GM11168 (cell line): ENCODE results near the gene GLOD5.
"Not testable (repeated sequence)": the region's sequence is repeated elsewhere in the genome, so short reads cannot be mapped to it uniquely, and the experiment has no call there.

Experiments used
- in situ Hi-C: fragments of 300-500 bp; cut with MboI; formaldehyde crosslinking; loops from one replicate; pipeline ENCODE4 v1.12.0; 2022; ENCODE audit warnings: low sequenced_read_pairs; ENCODE audit not compliant: unreplicated experiment

GLOD5 gene

DNA sequence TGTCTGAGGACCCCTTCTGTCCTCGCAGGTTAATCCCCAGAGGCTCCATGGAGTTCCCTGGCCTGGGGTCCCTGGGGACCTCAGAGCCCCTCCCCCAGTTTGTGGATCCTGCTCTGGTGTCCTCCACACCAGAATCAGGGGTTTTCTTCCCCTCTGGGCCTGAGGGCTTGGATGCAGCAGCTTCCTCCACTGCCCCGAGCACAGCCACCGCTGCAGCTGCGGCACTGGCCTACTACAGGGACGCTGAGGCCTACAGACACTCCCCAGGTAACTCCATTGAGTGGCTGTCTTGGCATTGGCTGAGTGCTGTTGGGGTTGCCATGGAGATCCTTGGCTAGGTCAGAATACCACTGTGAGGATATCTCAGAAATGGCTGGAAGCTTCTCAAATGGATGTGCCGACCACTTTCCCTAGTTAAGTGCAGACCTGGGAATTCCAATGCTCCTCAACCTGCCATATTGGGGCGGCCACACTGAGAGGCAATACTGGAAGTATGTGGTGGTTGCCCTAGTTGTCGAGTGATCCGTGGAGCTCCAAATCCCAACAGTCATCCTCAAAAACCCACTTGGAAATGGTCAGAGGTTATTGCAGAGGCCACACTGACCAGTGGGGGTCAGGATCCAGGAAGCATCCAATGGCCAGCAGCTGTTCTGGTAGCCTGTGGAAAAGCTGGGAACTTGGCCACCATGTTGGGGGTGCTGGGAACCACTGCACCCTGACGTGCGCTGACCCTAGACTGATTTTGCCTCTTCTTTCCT, 29.7 kb downstream of the GLOD5 start:
- in situ Hi-C loops, result no loop called here

DNA sequence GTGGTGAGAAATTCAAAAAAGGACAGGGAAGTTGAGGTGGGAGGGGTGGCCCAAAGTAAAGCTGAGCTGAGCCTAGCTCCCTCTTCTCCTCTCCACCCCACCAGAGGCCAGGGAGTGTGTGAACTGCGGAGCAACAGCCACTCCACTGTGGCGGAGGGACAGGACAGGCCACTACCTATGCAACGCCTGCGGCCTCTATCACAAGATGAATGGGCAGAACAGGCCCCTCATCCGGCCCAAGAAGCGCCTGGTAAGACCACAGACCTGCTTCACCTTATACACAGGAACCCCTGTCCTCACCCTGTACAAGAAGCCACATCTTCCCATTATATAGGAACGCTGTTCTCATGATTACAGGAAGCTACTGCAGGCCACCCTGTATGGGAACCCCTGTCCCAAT, 30.7 kb downstream of the GLOD5 start:
- in situ Hi-C loops, result no loop called here

DNA sequence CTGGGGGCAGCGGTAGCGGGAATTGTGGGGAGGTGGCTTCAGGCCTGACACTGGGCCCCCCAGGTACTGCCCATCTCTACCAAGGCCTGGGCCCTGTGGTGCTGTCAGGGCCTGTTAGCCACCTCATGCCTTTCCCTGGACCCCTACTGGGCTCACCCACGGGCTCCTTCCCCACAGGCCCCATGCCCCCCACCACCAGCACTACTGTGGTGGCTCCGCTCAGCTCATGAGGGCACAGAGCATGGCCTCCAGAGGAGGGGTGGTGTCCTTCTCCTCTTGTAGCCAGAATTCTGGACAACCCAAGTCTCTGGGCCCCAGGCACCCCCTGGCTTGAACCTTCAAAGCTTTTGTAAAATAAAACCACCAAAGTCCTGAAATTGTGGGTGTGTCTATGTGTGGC, 32.4 kb downstream of the GLOD5 start:
- in situ Hi-C loops, result no loop called here

GRCh38 chrX:48794340-48794910, 32.9 kb downstream of the GLOD5 start:
- in situ Hi-C loops, result no loop called here

DNA sequence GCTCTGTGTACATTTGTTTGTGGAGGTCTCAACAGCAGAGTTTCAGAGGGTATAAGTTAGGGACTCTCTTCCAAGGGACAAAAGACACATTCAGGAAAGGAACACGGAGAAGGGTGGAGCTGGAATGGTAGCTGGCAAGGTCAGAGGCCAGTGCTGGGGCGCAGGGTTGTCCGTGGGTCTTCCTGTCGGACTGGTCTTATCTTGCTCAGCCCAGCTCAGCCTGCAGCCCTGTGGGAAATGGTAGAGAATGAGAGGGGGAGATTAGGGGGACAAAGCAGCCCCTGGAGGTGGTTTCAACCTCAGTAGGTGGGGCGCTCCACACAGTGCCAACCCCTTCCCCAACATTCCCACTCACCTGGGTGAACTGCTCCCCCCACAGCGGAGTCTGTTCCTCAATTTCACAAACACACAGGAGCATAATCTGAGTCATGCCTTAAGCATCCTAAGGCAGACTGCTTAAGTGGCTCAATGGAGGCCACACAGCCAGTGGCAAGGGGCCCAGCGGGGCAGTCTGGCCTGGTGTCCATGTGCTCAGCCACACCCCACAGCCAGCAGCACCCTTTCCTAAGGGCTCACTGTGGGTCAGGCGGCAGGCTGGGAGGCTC, 33.5 kb downstream of the GLOD5 start:
- in situ Hi-C loops, result no loop called here

DNA sequence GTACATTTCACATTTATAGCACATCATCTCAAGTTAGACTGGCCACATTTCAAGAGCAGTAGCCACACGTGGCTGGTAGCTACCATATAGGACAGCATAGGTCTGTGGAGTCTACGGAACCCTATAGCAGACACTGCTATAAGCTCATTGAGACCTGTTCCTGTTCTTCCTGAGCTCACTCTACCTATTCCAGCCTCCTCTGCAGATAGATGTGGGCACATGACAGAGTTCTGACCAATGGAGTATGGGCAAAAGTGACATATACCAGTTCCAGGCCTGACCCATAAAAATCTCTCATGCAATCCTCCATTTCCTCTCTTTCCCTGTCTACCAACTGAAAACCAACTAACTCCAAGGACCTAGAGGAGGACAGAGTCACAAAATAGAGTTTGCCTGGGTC, 36.8 kb downstream of the GLOD5 start:
- in situ Hi-C loops, result no loop called here

- in situ Hi-C loops, result no loop called here
Observed at GRCh38 chrX:48800574-48801279, 39.2 kb downstream of the GLOD5 start.

- in situ Hi-C loops, result no loop called here
Observed at GRCh38 chrX:48801280-48802088, 39.9 kb downstream of the GLOD5 start, which contains the start of gene HDAC6. HDAC6 (plus strand) TSS chrX:48802067; CDS start chrX:48802693, 626 bp downstream.

- in situ Hi-C loops, result no loop called here
Observed at GRCh38 chrX:48802089-48802904, 40.8 kb downstream of the GLOD5 start.

DNA sequence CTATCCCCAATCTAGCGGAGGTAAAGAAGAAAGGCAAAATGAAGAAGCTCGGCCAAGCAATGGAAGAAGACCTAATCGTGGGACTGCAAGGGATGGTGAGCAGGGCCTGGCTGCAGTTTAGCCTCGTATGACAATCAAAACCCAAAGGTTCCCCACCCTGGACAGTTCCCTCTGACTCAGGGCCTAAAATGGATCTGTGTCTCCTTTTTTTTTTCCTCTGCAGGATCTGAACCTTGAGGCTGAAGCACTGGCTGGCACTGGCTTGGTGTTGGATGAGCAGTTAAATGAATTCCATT, 41.3 kb downstream of the GLOD5 start:
- in situ Hi-C loops, result no loop called here

DNA sequence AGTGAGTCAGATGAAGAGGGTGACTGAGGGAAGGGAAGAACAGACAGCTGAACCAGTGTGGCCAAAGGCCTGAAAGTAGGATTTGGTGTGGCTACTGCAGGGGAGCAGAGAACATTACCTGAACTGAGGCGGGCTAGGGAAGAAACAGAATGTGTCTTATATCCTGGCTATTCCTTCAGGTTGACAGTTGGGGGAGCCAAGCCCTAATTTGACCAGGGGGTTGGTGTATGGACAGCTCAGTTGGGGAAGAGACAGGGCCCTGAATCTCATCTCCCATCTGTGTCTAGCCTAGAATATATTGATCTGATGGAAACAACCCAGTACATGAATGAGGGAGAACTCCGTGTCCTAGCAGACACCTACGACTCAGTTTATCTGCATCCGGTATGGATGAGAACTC, 44.5 kb downstream of the GLOD5 start:
- in situ Hi-C loops, result no loop called here

GRCh38 chrX:48813644-48814043, 52.1 kb downstream of the GLOD5 start:
- in situ Hi-C loops, result no loop called here

GRCh38 chrX:48814722-48815121, 53.2 kb downstream of the GLOD5 start:
- in situ Hi-C loops, result no loop called here

GRCh38 chrX:48815266-48815665, 53.7 kb downstream of the GLOD5 start:
- in situ Hi-C loops, result no loop called here

DNA sequence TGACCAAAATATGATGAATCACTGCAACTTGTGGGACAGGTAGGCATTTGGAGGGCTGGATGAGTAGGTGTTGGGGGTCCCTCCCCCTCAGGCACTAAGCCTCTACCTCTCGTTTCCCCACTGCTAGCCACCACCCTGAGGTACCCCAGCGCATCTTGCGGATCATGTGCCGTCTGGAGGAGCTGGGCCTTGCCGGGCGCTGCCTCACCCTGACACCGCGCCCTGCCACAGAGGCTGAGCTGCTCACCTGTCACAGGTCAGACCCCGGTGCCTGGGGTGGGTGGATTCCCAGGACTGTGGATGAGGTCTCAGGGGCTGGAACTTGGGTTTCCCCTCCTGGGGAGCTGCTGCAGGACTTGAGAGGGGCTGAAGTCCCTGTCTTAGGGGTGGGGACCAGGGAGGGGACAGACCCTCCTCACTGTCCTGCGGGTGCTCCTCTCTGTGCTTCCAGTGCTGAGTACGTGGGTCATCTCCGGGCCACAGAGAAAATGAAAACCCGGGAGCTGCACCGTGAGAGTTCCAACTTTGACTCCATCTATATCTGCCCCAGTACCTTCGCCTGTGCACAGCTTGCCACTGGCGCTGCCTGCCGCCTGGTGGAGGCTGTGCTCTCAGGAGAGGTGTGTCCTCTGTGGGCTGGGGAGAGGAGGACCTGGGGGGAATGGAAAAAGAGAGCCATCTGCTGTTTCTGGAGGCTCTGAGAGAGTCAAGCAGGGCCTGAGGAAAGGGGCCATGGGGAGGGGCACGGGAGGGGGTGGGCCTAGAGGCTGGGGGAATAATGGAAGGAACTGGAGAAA, 54.7 kb downstream of the GLOD5 start:
- in situ Hi-C loops, result no loop called here

GRCh38 chrX:48818098-48818497, 56.6 kb downstream of the GLOD5 start:
- in situ Hi-C loops, result no loop called here

DNA sequence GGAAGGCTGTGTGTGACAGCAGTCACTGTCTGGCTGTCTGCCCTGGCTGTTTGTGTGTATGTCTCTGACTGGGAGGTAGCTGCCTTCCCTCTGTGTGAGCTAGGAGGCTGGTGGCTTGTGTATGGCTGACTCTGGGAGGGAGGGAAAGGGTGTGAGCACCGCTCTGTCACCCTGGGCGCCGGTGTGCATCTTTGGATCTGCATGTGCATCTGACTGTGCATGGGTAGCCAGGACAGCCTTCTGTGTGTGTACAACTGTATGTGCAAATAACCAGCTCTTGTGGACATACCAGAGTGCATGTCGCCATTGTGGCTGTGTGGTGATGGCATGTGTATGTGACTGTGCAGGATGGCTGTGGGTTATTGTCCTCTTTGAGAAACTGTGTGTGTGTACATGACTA, 57.3 kb downstream of the GLOD5 start:
- in situ Hi-C loops, result no loop called here

GRCh38 chrX:48819394-48819793, 57.8 kb downstream of the GLOD5 start:
- in situ Hi-C loops, result not testable (repeated sequence)

DNA sequence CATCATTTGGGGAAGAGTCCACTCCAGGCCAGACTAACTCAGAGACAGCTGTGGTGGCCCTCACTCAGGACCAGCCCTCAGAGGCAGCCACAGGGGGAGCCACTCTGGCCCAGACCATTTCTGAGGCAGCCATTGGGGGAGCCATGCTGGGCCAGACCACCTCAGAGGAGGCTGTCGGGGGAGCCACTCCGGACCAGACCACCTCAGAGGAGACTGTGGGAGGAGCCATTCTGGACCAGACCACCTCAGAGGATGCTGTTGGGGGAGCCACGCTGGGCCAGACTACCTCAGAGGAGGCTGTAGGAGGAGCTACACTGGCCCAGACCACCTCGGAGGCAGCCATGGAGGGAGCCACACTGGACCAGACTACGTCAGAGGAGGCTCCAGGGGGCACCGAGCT, 61.5 kb downstream of the GLOD5 start:
- in situ Hi-C loops, result no loop called here
